AG09319 (cell line): ENCODE measurements around the gene HOXA10.

ENCODE experiments used
- DNase-seq: peaks from one replicate; pipeline ENCODE4 v3.0.0-alpha.2; 2010; ENCODE audit warnings: low read depth; ENCODE audit errors: extremely low read depth
- TF ChIP-seq, protein P1 (sequence below): IDR thresholded peaks from 2 replicates; pipeline ENCODE4 v1.5.1; 2011; ENCODE audit warnings: low read depth, mild to moderate bottlenecking, inconsistent platforms, low read length, moderate library complexity

Gene HOXA10

DNA sequence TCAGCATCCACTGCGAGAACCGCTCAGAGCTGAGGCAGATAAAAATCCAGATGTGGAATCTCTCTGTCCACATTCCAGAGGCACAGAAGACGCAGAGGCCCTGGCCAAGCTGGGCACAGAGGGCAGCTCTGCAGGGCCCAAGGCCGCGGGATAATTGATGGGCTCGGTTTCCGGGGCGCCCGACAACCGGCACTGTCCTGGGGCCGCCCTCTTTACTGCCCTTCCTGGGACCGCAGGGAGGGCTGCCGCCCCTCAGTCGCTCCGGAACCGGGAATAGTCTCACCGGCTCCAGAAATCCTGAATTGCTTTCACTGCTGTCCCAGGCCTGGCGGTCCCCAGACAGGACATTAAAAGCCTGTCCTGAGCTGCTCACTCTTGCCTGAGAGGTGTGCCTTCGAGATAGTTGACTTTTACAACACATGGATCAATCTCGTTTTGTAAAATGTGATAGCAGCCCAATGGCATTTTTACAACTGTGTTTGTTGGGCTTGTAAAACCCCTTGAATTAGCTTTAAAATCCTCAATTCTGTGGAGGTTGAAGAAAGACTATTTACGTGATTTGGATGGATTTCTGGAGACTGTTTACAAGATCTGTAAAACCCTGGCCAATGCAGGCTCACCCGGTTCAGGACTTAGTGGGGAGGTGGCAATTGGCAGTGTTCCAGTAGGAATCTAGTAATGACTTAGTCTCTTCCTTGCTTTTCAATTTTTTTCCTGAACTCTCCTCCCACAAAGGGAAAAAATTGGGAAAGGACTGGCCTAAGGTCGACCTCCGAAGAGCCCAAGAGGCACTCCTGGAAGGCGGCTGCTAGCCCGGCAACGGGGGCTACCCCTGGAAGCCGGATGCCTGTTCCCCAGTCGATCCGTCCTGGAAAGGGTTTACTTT, 25.1 kb downstream of the HOXA10 start:
- DNase-seq: no peak
- TF ChIP-seq, protein P1, sequence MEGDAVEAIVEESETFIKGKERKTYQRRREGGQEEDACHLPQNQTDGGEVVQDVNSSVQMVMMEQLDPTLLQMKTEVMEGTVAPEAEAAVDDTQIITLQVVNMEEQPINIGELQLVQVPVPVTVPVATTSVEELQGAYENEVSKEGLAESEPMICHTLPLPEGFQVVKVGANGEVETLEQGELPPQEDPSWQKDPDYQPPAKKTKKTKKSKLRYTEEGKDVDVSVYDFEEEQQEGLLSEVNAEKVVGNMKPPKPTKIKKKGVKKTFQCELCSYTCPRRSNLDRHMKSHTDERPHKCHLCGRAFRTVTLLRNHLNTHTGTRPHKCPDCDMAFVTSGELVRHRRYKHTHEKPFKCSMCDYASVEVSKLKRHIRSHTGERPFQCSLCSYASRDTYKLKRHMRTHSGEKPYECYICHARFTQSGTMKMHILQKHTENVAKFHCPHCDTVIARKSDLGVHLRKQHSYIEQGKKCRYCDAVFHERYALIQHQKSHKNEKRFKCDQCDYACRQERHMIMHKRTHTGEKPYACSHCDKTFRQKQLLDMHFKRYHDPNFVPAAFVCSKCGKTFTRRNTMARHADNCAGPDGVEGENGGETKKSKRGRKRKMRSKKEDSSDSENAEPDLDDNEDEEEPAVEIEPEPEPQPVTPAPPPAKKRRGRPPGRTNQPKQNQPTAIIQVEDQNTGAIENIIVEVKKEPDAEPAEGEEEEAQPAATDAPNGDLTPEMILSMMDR: no peak

DNA sequence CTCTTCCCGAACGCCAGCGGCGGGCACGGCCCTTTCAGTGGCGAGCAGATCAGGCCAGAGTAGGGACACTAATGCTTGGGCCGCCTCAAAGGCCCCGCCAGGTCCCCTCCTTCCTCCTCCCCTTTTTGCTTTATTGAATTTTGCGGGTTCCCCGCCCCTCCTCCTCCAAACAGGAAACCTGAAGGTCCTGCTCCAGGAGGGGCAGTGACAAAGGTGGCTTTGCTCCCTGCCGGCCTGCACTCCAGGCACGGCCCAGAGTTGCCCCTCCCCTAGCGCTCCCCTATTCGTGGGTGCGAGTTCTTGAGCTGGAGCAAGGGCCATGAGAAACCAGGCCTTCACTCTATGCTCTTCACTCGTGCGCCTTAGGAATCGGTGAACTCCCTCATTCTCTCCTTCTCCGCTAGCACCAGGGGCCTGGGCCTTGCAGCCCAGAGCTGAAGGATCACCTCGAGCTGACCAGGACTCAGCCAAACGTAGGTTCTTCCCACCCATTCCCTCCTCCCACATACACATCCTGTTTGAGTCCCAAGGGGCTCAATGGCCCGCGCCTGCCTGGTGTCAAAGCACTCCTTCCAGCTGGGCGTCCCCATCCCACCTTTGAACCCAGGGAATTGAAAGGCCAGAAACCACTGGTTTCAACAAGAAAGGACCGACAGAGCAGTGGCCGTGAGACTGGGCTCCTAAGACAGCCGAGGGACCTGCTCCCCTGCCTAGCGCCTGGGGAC, 25.9 kb downstream of the HOXA10 start:
- TF ChIP-seq, protein P1: no peak
- no peak for DNase-seq

DNA sequence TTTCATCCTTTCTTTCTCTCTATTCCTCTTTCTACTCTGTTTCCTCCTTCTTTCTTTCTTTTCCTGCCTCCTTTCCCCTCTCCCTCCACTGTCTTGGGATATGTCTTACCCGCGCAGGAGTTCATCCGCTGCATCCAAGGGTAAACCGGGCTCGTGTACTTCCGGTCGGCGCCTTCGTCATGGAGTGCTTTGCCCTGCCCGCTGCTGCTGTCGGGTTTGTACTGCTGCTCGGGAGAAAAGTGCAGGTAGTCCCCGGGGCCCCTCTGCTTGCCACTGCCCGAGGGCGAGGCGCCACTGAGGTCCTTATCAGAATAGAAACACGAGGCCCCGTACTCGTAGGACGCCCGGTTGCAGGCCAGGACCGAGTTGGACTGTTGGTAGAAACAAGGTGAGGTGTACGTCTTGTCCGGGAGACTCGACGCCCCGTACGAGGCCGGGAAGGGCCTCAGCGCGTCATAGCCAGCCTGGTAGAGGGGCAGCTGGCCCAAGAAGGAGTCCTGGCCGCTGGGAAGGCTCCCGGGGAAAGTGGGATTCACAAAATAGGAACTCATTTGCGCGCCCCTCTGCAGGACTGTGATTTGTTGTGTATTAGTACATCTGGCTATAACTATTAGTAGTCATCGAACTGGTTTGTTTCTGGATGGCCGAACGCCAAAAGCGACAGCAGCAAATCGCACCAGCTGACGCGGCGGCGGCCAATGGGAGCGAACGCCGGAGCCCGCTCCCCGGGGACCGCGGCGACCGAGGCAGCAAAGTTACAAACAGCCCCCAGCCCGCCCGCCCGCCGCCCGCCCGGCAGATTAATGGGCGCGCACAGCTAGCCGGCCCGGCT, 26.7 kb downstream of the HOXA10 start, which contains the start of gene HOXA6:
Gene HOXA6, minus strand, starts transcription at position 576 of the 832 bp plus-strand sequence. Its CDS starts 25 bp downstream, at position 551.
- TF ChIP-seq, protein P1: no peak
- no peak for DNase-seq

DNA sequence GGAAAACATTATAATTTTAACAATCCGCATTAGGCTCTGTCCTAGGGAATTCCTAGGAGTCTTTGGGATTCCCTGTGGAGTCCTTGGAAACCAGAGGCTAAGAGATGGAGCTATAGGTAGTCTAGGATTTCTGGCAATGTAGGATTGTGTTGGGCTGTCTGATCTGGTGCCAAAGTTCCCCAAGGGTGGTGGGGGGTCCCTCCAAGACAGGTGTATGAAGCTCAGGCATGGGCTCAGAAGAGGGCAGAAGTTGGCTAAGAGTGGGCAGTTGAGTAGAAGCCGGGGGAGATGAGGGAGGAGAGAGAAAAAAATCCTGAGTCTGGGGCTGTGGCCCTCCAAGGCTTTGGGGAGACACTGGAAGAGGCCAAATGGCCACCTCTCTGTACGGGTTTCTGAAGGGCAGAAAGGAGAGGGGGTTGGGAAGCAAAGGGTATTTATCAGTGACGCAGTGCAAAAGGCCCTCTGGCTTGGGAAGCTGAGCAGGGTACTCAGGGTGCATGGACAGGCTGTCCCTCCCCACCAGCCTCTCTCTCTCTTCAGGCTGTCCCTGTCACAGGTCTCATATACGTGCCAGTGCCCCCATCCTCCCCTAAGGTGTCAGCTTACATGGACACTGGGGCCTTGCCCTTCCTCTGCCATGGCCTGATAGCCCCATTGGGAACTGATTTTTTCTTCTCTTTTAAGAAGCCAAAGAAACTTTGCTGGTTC, 27.5 kb downstream of the HOXA10 start:
- DNase-seq: no peak
- TF ChIP-seq, protein P1: no peak

DNA sequence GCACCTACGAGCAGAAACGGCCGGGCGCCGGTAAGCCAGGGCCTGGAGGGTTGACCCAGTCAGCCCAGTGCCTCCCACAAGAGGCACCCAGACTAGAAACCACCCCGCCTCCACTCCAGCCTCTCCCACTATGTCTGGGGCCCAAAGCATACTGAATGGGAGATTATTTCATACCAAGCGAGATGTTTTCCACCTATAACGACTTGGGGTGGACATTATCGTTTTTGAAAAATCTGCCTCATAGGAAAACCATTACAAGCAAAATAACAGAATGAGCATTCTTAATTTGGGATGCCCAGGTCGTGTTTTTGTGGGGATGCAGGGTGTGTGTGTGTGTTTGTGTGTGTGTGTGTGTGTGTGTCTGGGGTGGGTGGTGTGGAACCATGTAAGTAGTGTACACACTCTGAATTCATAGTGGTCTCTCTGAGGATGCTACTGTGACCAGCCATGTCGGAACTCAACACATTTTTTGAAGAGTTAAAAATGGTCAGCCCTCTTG, 28.2 kb downstream of the HOXA10 start:
- TF ChIP-seq, protein P1: no peak
- DNase-seq: no peak

DNA sequence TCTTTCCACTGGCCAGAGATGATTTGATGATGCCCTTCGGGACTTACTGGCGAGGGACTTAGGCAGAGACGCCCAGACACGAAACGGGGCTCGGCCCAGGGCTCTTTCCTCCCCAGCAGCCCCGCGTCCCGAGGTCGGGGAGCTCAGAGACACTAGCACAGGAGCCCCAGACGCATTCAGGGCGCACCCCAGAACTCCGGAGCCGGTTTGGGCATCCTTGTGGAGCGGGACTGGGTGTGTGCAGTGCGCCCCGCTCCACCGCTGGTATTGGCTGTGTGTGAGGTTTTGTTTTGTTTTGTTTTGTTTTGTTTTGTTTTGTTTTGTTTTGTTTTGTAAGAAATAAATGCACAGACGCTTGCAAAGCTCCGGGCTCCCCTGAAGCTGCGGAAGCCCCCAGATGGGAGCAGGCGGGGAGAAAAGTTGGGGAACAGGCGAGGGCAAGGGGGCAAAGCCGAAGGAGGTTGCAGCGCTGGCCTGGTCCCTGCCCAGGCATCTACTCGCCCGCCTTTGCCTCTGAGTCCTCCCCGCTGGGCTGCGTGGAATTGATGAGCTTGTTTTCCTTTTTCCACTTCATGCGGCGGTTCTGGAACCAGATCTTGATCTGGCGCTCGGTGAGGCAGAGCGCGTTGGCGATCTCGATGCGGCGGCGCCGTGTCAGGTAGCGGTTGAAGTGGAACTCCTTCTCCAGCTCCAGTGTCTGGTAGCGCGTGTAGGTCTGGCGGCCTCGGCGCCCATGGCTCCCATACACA, 28.8 kb downstream of the HOXA10 start:
- DNase-seq: no peak
- TF ChIP-seq, protein P1: no peak
